ENCODE data around the gene PRKCA. TPM values are rescaled to one million over a fixed set of nuclear protein-coding genes. Genes with fewer than 3 reads are reported as not detected.

PRKCA gene
- polyA plus RNA-seq, 1 donor: 24.4 TPM

GRCh38 chr17:66686601-66687000, 384.2 kb downstream of the PRKCA start:
- no CpG with 5 or more reads among the region's 6 CpGs for WGBS (ENCODE audit: insufficient coverage, low lambda C conversion rate)
- Histone ChIP-seq H3K4me1 (ENCODE audit: control insufficient read depth, insufficient read depth, low read length) (peaks cover 11% of the 10 kb centered on the region), H3K36me3 (ENCODE audit: control insufficient read depth, insufficient read depth, low read length) (peaks cover 29% of the 10 kb centered on the region), H3K27ac (ENCODE audit: low read length) (no peak overlapping the region), H3K9me3 (ENCODE audit: control insufficient read depth, low read depth, low read length) (no peaks in the 10 kb centered on the region), H3K4me3 (ENCODE audit: low read length) (no peak overlapping the region), H3K27me3 (ENCODE audit: control insufficient read depth, insufficient read depth, low read length) (no peaks in the 10 kb centered on the region)
- no peak for DNase-seq

GRCh38 chr17:66687570-66688284, 385.3 kb downstream of the PRKCA start:
- DNase-seq: no peak
- no peak overlapping the region for H3K27ac ChIP-seq (ENCODE audit: low read length)
- WGBS (ENCODE audit: insufficient coverage, low lambda C conversion rate): no CpG with 5 or more reads among the region's 3 CpGs
- peaks cover 36% of the 10 kb centered on the region for H3K36me3 ChIP-seq (ENCODE audit: control insufficient read depth, insufficient read depth, low read length)
- H3K4me3 ChIP-seq (ENCODE audit: low read length): no peak overlapping the region
- H3K27me3 ChIP-seq (ENCODE audit: control insufficient read depth, insufficient read depth, low read length): no peaks in the 10 kb centered on the region
- H3K9me3 ChIP-seq (ENCODE audit: control insufficient read depth, low read depth, low read length): no peaks in the 10 kb centered on the region
- H3K4me1 ChIP-seq (ENCODE audit: control insufficient read depth, insufficient read depth, low read length): peaks cover 11% of the 10 kb centered on the region

- WGBS (ENCODE audit: insufficient coverage, low lambda C conversion rate): 33% methylated on average over 1 of the region's 2 CpGs
- H3K4me3 ChIP-seq (ENCODE audit: low read length): no peak overlapping the region
- H3K9me3 ChIP-seq (ENCODE audit: control insufficient read depth, low read depth, low read length): no peaks in the 10 kb centered on the region
- H3K36me3 ChIP-seq (ENCODE audit: control insufficient read depth, insufficient read depth, low read length): peaks cover 40% of the 10 kb centered on the region
- peak; percentile 10 to 29 for DNase-seq
- no peaks in the 10 kb centered on the region for H3K27me3 ChIP-seq (ENCODE audit: control insufficient read depth, insufficient read depth, low read length)
- peaks cover 8% of the 10 kb centered on the region for H3K4me1 ChIP-seq (ENCODE audit: control insufficient read depth, insufficient read depth, low read length)
- H3K27ac ChIP-seq (ENCODE audit: low read length): no peak overlapping the region
These were observed 386.8 kb downstream of the PRKCA start for GRCh38 chr17:66689221-66689620.

GRCh38 chr17:66690166-66690565, 387.8 kb downstream of the PRKCA start:
- Histone ChIP-seq H3K27me3 (ENCODE audit: control insufficient read depth, insufficient read depth, low read length) (no peaks in the 10 kb centered on the region), H3K4me1 (ENCODE audit: control insufficient read depth, insufficient read depth, low read length) (peaks cover under 1% of the 10 kb centered on the region), H3K36me3 (ENCODE audit: control insufficient read depth, insufficient read depth, low read length) (peaks cover 40% of the 10 kb centered on the region), H3K9me3 (ENCODE audit: control insufficient read depth, low read depth, low read length) (no peaks in the 10 kb centered on the region), H3K27ac (ENCODE audit: low read length) (no peak overlapping the region), H3K4me3 (ENCODE audit: low read length) (no peak overlapping the region)
- DNase-seq: no peak
- WGBS (ENCODE audit: insufficient coverage, low lambda C conversion rate): no CpG with 5 or more reads among the region's 7 CpGs

GRCh38 chr17:66691644-66692420, 389.4 kb downstream of the PRKCA start:
- no peak for DNase-seq
- no peaks in the 10 kb centered on the region for H3K9me3 ChIP-seq (ENCODE audit: control insufficient read depth, low read depth, low read length)
- WGBS (ENCODE audit: insufficient coverage, low lambda C conversion rate): 60% methylated on average over 2 of the region's 12 CpGs
- H3K27me3 ChIP-seq (ENCODE audit: control insufficient read depth, insufficient read depth, low read length): no peaks in the 10 kb centered on the region
- H3K4me3 ChIP-seq (ENCODE audit: low read length): no peak overlapping the region
- no peak overlapping the region for H3K27ac ChIP-seq (ENCODE audit: low read length)
- no peaks in the 10 kb centered on the region for H3K4me1 ChIP-seq (ENCODE audit: control insufficient read depth, insufficient read depth, low read length)
- peaks cover 47% of the 10 kb centered on the region for H3K36me3 ChIP-seq (ENCODE audit: control insufficient read depth, insufficient read depth, low read length)

DNA sequence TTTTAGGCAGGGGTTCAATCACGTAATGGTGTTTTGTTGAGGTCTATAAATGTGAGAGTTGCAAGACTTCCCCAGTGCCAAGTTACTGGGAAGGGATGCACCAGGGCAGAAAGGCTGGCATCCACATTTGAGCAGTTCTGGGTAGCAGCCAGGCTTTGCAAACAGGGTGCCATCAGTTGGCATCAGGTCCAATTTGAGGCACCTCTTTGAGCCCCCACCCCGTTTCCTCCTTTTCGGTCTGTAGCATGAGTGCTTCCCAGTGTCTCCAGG, 389.9 kb downstream of the PRKCA start:
- Histone ChIP-seq H3K4me3 (ENCODE audit: low read length) (no peak overlapping the region), H3K27me3 (ENCODE audit: control insufficient read depth, insufficient read depth, low read length) (no peaks in the 10 kb centered on the region), H3K27ac (ENCODE audit: low read length) (no peak overlapping the region), H3K36me3 (ENCODE audit: control insufficient read depth, insufficient read depth, low read length) (peaks cover 49% of the 10 kb centered on the region), H3K4me1 (ENCODE audit: control insufficient read depth, insufficient read depth, low read length) (no peaks in the 10 kb centered on the region), H3K9me3 (ENCODE audit: control insufficient read depth, low read depth, low read length) (no peaks in the 10 kb centered on the region)
- WGBS (ENCODE audit: insufficient coverage, low lambda C conversion rate): no CpG with 5 or more reads among the region's 3 CpGs
- no peak for DNase-seq

GRCh38 chr17:66695098-66695497, 392.7 kb downstream of the PRKCA start:
- Histone ChIP-seq H3K27ac (ENCODE audit: low read length) (no peak overlapping the region), H3K4me1 (ENCODE audit: control insufficient read depth, insufficient read depth, low read length) (no peaks in the 10 kb centered on the region), H3K36me3 (ENCODE audit: control insufficient read depth, insufficient read depth, low read length) (peaks cover 35% of the 10 kb centered on the region), H3K4me3 (ENCODE audit: low read length) (no peak overlapping the region), H3K9me3 (ENCODE audit: control insufficient read depth, low read depth, low read length) (peaks cover 5% of the 10 kb centered on the region), H3K27me3 (ENCODE audit: control insufficient read depth, insufficient read depth, low read length) (no peaks in the 10 kb centered on the region)
- no peak for DNase-seq
- 67% methylated on average over 1 of the region's 5 CpGs for WGBS (ENCODE audit: insufficient coverage, low lambda C conversion rate)

DNA sequence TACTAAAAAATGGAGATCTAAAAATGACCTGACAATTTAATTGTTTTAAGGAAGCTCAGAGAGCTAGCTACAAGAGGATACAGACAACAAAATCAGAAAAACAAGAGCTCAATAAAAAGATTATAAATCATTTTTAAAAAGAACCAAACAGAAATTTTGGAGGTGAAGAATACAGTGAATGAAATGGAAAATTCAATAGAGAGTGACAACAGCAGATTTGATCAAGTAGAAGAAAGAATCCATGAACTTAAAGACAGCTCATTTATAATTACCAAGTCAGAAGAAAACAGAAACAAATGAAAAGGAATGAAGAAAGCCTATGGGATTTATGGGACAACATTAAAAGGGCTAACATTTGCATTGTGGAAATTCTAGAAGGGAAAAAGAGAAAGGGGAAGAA, 395.9 kb downstream of the PRKCA start:
- Histone ChIP-seq H3K27ac (ENCODE audit: low read length) (no peak overlapping the region), H3K27me3 (ENCODE audit: control insufficient read depth, insufficient read depth, low read length) (no peaks in the 10 kb centered on the region), H3K9me3 (ENCODE audit: control insufficient read depth, low read depth, low read length) (peaks cover 5% of the 10 kb centered on the region), H3K4me3 (ENCODE audit: low read length) (no peak overlapping the region), H3K36me3 (ENCODE audit: control insufficient read depth, insufficient read depth, low read length) (peaks cover 20% of the 10 kb centered on the region), H3K4me1 (ENCODE audit: control insufficient read depth, insufficient read depth, low read length) (no peaks in the 10 kb centered on the region)
- no peak for DNase-seq

GRCh38 chr17:66701462-66701861, 399.0 kb downstream of the PRKCA start:
- Histone ChIP-seq H3K36me3 (ENCODE audit: control insufficient read depth, insufficient read depth, low read length) (peaks cover 13% of the 10 kb centered on the region), H3K4me1 (ENCODE audit: control insufficient read depth, insufficient read depth, low read length) (no peaks in the 10 kb centered on the region), H3K27ac (ENCODE audit: low read length) (no peak overlapping the region), H3K27me3 (ENCODE audit: control insufficient read depth, insufficient read depth, low read length) (no peaks in the 10 kb centered on the region), H3K9me3 (ENCODE audit: control insufficient read depth, low read depth, low read length) (peaks cover 5% of the 10 kb centered on the region), H3K4me3 (ENCODE audit: low read length) (no peak overlapping the region)
- no peak for DNase-seq

DNA sequence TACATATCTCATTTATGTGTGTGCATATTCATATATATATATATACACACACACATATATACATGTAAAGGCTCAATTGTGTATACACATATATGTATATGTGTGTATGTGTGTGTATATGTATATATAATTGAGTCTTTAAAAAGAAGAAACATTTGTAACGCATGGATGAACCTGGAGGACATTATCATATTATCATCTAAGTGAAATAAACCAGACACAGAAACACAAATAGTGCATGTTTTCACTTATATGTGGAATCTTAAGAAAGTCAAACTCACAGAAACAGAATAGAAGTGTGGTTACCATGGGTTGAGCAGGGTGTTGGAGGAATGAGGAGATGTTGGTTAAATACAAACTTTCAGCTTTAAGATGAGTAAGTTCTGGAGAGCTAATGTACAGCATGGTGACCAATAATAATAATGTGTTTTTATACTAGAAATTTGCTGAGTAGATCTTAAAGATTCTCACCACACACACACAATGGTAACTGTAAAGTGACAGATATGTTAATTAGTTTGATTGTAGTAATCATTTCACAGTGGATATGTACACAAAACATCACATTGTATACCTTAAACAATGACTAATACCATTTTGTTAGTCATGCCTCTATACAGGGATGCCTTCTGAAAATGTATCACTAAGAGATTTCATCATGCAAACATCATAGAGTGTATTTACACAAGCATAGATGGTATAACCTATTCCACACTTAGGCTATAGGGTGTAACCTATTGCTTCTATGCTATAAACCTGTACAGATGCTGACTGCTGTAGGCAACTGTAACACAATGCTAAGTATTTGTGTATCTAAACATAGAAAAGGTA, 399.9 kb downstream of the PRKCA start:
- H3K4me3 ChIP-seq (ENCODE audit: low read length): no peak overlapping the region
- peaks cover 4% of the 10 kb centered on the region for H3K36me3 ChIP-seq (ENCODE audit: control insufficient read depth, insufficient read depth, low read length)
- H3K27ac ChIP-seq (ENCODE audit: low read length): no peak overlapping the region
- no peaks in the 10 kb centered on the region for H3K27me3 ChIP-seq (ENCODE audit: control insufficient read depth, insufficient read depth, low read length)
- 60% methylated on average over 1 of the region's 1 CpG for WGBS (ENCODE audit: insufficient coverage, low lambda C conversion rate)
- H3K9me3 ChIP-seq (ENCODE audit: control insufficient read depth, low read depth, low read length): peaks cover 5% of the 10 kb centered on the region
- DNase-seq: no peak
- H3K4me1 ChIP-seq (ENCODE audit: control insufficient read depth, insufficient read depth, low read length): no peaks in the 10 kb centered on the region

Data from large intestine (tissue), 3 donors.